HCEC 1CT (cell line): Measurements from ENCODE around the gene LMAN2.
A peak's percentile ranks its signal among the peaks of the same experiment; 100 is the strongest.
"Not testable (repeated sequence)": the region's sequence is repeated elsewhere in the genome, so short reads cannot be mapped to it uniquely, and the experiment has no call there.

ENCODE experiments used
- DNase-seq: peaks from one replicate; pipeline ENCODE4 v3.0.0-alpha.2; 2017

LMAN2 gene

GRCh38 chr5:177320879-177321278 is 30.6 kb downstream of the LMAN2 start:
- no peak for DNase-seq

GRCh38 chr5:177319913-177320588 is 31.4 kb downstream of the LMAN2 start:
- no peak for DNase-seq

- peak; percentile 70 for DNase-seq
Observed at GRCh38 chr5:177317959-177318377, 33.5 kb downstream of the LMAN2 start.

GRCh38 chr5:177316005-177316404 is 35.5 kb downstream of the LMAN2 start:
- DNase-seq = no peak

GRCh38 chr5:177315411-177315810 is 36.1 kb downstream of the LMAN2 start:
- DNase-seq = no peak

- DNase-seq = no peak
Observed at GRCh38 chr5:177314376-177315342, 36.8 kb downstream of the LMAN2 start.

GRCh38 chr5:177313561-177314259 is 37.8 kb downstream of the LMAN2 start:
- no peak for DNase-seq

- no peak for DNase-seq
Observed at GRCh38 chr5:177312649-177313181, 38.8 kb downstream of the LMAN2 start.

- DNase-seq = peak; percentile 97
Observed at GRCh38 chr5:177311723-177312648, 39.5 kb downstream of the LMAN2 start, which contains the start of gene MXD3. Gene MXD3, minus strand, starts transcription at chr5:177311898. Its CDS starts 68 bp downstream, at chr5:177311830.

- no peak for DNase-seq
Observed at GRCh38 chr5:177311392-177311722, 40.1 kb downstream of the LMAN2 start.

GRCh38 chr5:177310757-177311391 is 40.6 kb downstream of the LMAN2 start:
- no peak for DNase-seq

- DNase-seq = no peak
Observed at GRCh38 chr5:177310332-177310731, 41.1 kb downstream of the LMAN2 start.

GRCh38 chr5:177309351-177310191 is 41.9 kb downstream of the LMAN2 start:
- peak; percentile 61 for DNase-seq

GRCh38 chr5:177308740-177309139 is 42.7 kb downstream of the LMAN2 start:
- DNase-seq = no peak

- DNase-seq = no peak
Observed at GRCh38 chr5:177307544-177308363, 43.7 kb downstream of the LMAN2 start.

GRCh38 chr5:177306674-177307543 is 44.6 kb downstream of the LMAN2 start:
- no peak for DNase-seq

- not testable (repeated sequence) for DNase-seq
Observed at GRCh38 chr5:177306103-177306640, 45.3 kb downstream of the LMAN2 start.
